ENCODE results near the gene SLC25A1.
"Not testable (repeated sequence)": the region's sequence is repeated elsewhere in the genome, so short reads cannot be mapped to it uniquely, and the experiment has no call there.

SLC25A1 gene

GRCh38 chr22:19204640-19205039, 26.1 kb upstream of the SLC25A1 start:
- no peak for DNase-seq

- no peak for DNase-seq
Measured at GRCh38 chr22:19203834-19204233, 25.3 kb upstream of the SLC25A1 start.

- not testable (repeated sequence) for DNase-seq
Measured at GRCh38 chr22:19202799-19203186, 24.3 kb upstream of the SLC25A1 start.

- DNase-seq, result no peak
Measured at GRCh38 chr22:19201869-19202798, 23.6 kb upstream of the SLC25A1 start.

- DNase-seq, result no peak
Measured at GRCh38 chr22:19201130-19201868, 22.8 kb upstream of the SLC25A1 start.

- DNase-seq, result no peak
Measured at GRCh38 chr22:19199479-19199878, 20.9 kb upstream of the SLC25A1 start.

- DNase-seq, result no peak
Measured at GRCh38 chr22:19197997-19198865, 19.7 kb upstream of the SLC25A1 start.

GRCh38 chr22:19196841-19197612, 18.5 kb upstream of the SLC25A1 start:
- DNase-seq, result no peak

GRCh38 chr22:19195796-19196731, 17.5 kb upstream of the SLC25A1 start:
- no peak for DNase-seq

- DNase-seq, result no peak
Measured at GRCh38 chr22:19194766-19195536, 16.4 kb upstream of the SLC25A1 start.

GRCh38 chr22:19193879-19194278, 15.3 kb upstream of the SLC25A1 start:
- DNase-seq, result no peak

GRCh38 chr22:19187716-19188563, 9.4 kb upstream of the SLC25A1 start:
- no peak for DNase-seq

GRCh38 chr22:19184276-19184997, 5.9 kb upstream of the SLC25A1 start:
- DNase-seq, result no peak

GRCh38 chr22:19183216-19183615, 4.7 kb upstream of the SLC25A1 start:
- DNase-seq, result no peak

- no peak for DNase-seq
Measured at GRCh38 chr22:19182472-19183157, 4.1 kb upstream of the SLC25A1 start.

- DNase-seq, result no peak
Measured at GRCh38 chr22:19181786-19182471, 3.4 kb upstream of the SLC25A1 start.

- DNase-seq, result no peak
Measured at GRCh38 chr22:19180740-19181410, 2.3 kb upstream of the SLC25A1 start.

Measured in activated effector memory CD4-positive, alpha-beta T cell treated with anti-CD3 and anti-CD28 coated beads, Interleukin-2, amount 50 U/mL, for 16 hours (primary cell).